ENCODE measurements around the gene ADAMTS5.

ADAMTS5 gene

DNA sequence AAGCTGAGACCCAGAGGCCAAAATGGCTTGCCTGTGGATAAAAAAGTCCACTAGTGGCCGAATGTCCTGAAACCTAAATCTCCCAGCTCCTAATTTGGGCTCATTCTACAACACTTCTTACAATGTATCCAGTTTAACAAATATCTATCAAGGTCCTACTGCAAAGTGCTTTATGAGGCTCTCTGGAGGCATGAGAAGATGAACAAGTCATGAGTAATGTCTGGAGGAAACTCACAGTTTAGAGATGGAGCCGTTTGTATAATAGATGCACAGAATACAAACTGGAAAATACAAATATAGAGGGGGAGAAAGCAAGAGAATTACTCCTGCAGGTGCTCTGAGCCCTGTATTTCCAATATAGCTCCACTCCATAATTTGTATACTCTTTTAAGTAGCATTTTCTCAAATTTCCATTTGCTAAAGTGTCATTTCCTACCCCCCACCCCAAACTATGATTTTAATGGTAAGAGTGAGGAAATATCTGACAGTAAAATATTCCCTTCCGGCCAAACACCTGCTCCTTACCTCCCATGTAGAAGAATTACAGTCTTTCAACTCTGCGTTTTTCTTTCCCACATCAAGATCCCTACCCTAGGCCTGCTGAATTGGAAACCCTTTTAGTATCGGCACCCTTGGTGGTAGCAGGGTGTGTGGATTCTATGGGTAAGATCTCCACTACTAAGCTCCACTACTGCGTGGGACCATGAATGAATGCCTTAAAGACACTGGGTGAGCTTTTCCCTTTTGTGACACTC, 3.3 kb upstream of the ADAMTS5 start:
- TF ChIP-seq, protein P1, sequence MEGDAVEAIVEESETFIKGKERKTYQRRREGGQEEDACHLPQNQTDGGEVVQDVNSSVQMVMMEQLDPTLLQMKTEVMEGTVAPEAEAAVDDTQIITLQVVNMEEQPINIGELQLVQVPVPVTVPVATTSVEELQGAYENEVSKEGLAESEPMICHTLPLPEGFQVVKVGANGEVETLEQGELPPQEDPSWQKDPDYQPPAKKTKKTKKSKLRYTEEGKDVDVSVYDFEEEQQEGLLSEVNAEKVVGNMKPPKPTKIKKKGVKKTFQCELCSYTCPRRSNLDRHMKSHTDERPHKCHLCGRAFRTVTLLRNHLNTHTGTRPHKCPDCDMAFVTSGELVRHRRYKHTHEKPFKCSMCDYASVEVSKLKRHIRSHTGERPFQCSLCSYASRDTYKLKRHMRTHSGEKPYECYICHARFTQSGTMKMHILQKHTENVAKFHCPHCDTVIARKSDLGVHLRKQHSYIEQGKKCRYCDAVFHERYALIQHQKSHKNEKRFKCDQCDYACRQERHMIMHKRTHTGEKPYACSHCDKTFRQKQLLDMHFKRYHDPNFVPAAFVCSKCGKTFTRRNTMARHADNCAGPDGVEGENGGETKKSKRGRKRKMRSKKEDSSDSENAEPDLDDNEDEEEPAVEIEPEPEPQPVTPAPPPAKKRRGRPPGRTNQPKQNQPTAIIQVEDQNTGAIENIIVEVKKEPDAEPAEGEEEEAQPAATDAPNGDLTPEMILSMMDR (IDR thresholded peaks at IDR 0.05; ENCODE audit: borderline replicate concordance, insufficient read depth, low read depth, low read length): no peak
- H3K4me3 ChIP-seq (ENCODE audit: low read depth, low read length): no peak overlapping the region

DNA sequence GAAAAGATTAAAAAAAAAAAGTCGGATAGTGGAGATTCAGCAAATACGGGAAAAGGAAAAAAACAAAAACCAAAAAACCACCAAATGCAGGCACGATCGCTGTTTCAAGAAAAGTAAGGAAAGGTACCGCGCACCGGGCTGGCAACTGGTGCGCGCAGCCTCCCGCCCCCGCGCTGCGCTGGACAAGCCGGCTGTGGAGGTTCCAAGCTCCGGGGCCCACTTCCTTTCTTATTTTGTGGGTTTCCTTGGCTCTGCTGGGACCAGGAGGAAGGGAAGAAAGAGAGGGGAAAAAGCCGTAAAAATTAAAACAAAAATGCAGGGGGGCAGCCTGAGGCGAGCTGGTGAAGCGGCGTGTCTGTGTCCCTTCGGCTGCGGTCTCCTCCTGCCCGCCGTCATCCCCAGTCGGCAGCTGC, 233 bp downstream of the ADAMTS5 start:
- TF ChIP-seq, protein P1 (IDR thresholded peaks at IDR 0.05; ENCODE audit: borderline replicate concordance, insufficient read depth, low read depth, low read length): no peak
- H3K4me3 ChIP-seq (ENCODE audit: low read depth, low read length): no peak overlapping the region

DNA sequence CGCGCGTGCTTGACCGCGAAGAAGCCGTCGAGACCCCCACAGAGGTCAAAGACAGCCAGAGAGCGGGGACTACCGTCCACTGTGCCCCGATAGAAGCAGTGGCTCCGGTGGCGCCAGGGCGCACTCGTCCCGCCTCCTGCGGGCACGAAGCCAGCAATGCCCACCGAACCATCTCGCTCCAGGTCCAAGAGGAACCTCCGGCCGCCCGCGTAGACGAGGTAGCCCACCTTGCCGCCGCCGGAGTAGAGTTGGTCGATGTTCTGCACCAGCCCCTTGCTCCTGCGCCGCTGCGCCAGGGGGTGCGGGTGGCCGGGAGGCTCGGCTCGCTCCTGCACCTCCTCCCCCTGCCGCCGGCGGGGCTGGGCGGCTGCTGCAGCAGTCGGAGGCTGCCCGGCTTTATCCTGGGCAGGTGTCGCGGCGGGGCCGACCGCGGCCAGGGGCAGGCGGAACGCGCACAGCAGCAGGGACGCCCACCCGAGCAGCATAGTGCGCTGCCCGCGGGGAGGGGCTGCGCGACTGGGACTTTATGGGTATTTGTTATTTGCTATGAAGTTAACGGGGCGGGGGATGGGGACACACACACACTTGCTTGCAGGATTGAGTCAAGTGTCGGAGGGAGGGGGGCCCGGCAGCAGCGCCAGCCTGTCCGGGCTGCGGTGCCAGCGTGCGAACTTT, 844 bp downstream of the ADAMTS5 start:
- H3K4me3 ChIP-seq (ENCODE audit: low read depth, low read length): no peak overlapping the region
- TF ChIP-seq, protein P1 (IDR thresholded peaks at IDR 0.05; ENCODE audit: borderline replicate concordance, insufficient read depth, low read depth, low read length): no peak

DNA sequence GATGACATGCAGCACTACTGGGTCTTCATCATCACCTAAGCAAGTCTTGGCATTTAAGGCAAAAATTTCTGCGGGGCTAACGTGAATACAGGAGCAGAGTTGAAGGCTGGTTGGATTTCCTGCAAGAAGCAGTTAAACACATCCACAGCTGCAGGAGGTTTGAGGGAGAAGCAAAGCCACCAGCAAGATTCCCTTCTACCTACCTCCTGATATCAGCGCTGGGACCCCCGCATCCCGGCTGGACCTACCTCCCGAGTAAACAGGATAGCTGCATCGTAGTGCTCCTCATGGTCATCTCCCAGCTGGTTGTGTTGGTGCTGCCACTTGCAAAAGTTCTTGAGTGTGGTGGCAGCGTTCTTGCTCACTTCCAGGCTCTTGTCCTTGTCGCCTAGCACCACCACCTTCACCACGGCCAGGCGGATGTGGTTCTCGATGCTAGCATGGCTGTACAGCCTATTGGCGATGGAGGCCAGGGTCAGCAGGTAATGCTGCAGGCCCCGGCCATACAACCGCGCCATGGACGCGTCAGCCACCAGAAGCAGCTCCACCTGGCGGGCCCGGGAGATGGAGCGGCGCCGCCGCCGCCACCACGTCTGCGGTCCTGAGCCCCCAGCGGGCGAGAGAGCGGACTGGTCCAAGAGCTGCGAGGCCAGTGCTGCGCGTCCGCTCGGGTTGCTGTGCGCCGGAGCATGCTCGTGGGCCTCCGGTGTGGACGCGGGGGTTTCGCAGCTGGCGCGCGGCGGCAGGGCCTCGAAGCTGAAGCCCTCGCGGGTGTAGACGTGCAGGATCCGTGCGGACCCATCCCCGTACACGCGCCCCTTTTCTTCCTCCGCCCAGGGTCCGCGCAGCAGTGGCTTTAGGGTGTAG, 1.6 kb downstream of the ADAMTS5 start:
- no peak overlapping the region for H3K4me3 ChIP-seq (ENCODE audit: low read depth, low read length)
- TF ChIP-seq, protein P1 (IDR thresholded peaks at IDR 0.05; ENCODE audit: borderline replicate concordance, insufficient read depth, low read depth, low read length): no peak

DNA sequence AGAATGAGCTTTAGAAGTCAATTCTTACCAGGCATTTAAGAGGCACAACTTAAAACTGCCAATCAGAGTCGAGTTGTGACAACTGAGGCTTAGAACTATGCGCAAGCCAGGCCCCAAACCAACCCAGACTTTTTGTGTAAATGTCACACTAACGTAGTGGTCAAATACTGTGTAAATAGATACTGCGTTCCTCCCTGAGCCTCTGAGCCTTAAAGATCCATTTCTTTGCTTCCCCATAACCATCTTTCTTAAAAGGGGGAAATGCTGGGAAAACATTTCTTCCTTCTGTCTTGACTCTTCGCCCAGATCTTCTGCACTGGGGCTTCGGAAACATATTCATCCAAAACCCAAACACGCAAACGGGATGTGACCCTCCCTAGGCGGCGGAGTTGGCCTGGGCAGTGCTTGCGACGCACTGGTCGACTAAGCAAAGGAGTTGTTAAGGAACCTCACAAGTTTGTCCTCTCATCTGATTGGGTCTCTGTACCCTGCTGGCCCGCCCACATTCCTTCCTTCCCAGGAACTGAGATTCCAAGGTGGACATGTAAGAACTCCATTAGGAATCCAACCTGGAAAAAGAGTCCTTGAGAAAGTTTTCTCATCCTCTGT, 2.6 kb downstream of the ADAMTS5 start:
- H3K4me3 ChIP-seq (ENCODE audit: low read depth, low read length): no peak overlapping the region
- TF ChIP-seq, protein P1 (IDR thresholded peaks at IDR 0.05; ENCODE audit: borderline replicate concordance, insufficient read depth, low read depth, low read length): no peak

DNA sequence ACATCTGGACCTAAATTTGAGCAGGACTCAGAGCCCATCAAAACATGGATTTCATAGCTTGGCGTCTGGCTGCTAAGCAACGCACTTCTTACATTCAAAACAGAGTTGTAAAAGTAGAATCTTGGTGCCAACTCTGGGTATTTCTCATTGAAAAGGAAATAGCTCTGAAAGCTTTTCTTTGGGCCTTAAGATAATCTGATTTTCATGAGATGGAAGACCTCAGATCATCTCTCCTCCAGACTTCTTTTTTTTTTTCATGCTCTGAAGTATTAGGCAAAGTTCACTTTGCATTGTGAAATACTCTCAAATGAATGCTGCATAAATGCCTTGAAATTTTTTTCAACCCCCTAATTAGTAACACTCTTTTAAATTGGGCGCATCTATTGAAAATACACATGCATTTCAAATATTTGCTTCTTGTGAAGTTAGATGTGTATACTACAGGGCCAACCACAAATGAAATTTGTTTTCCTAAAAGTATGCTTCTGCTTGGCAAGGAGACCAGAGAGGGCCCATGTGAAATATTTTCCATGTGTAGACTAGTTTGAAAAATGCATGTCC, 4.2 kb downstream of the ADAMTS5 start:
- TF ChIP-seq, protein P1 (IDR thresholded peaks at IDR 0.05; ENCODE audit: borderline replicate concordance, insufficient read depth, low read depth, low read length): no peak
- H3K4me3 ChIP-seq (ENCODE audit: low read depth, low read length): no peak overlapping the region
